ENCODE results near the gene KRT79. TPM values are rescaled to one million over a fixed set of nuclear protein-coding genes. Genes with fewer than 3 reads are reported as not detected.

Gene KRT79
- total and polyA plus RNA-seq, 9 of the 15 experiments (the other 6 are each of a cell fraction or from before 2014, with no cell fraction given): 0.03 to 2.3 (median 0.23) TPM; not detected in 2

GRCh38 chr12:52879394-52880351 is 45.6 kb upstream of the KRT79 start (continued):
- TF ChIP-seq ARID4B (CRISPR knock-in tag; IDR thresholded peaks at IDR 0.05) (peak; percentile 64; the same call in 1 of the 2 replicates), ZNF41 (CRISPR knock-in tag; conservative IDR thresholded peaks at IDR 0.05) (peak; percentile 72; the same call in 1 of the 2 replicates), CBX5 (IDR thresholded peaks at IDR 0.05; ENCODE audit: borderline replicate concordance, low read depth) (peak; percentile 62; the same call in 1 of the 2 replicates), REST (IDR thresholded peaks at IDR 0.05; ENCODE audit: borderline replicate concordance) (peak; percentile 74), REST (CRISPR knock-in tag; IDR thresholded peaks at IDR 0.05; ENCODE audit: low read depth) (0 out of 2 replicates have a peak, but pooled peaks have one; percentile 42), GATAD2B (IDR thresholded peaks at IDR 0.05; ENCODE audit: borderline replicate concordance) (peak; percentile 52; the same call in 1 of the 2 replicates), ZFX (CRISPR knock-in tag; IDR thresholded peaks at IDR 0.05) (peak; percentile 87), ZNF75A (CRISPR knock-in tag; IDR thresholded peaks at IDR 0.05) (0 out of 2 replicates have a peak, but pooled peaks have one; percentile 24), CXXC5 (CRISPR knock-in tag; IDR thresholded peaks at IDR 0.05) (peak; percentile 80)

All from K562 (cell line).